Measurements from ENCODE around the gene ATN1. TPM values are rescaled to one million over a fixed set of nuclear protein-coding genes. Genes with fewer than 3 reads are reported as not detected.

Gene ATN1
- total and polyA plus RNA-seq, 4 donors: 3.6 to 12.6 (median 7.9) TPM

GRCh38 chr12:6947615-6948014 is 19.9 kb downstream of the ATN1 start (continued):
- TF ChIP-seq CTCF (IDR thresholded peaks at IDR 0.05; ENCODE audit: low read depth, low read length, missing input control): no peak

- H3K27me3 ChIP-seq (ENCODE audit: control insufficient read depth in 4 of 4, insufficient read depth in 4 of 4, low read length in 3 of 4): no peaks in the 10 kb centered on the region
- peak overlapping the region; percentile 48 to 49 for H3K27ac ChIP-seq (ENCODE audit: low read depth in 1 of 2, low read length in 2 of 2)
- TF ChIP-seq RXRA (IDR thresholded peaks at IDR 0.05): no peak
- TF ChIP-seq YY1 (IDR thresholded peaks at IDR 0.05): no peak
- no peak for TF ChIP-seq TAF1 (conservative IDR thresholded peaks at IDR 0.05)
- no peak for TF ChIP-seq HNF4A (conservative IDR thresholded peaks at IDR 0.05)
- no peak for TF ChIP-seq REST (IDR thresholded peaks at IDR 0.05)
- no peak for TF ChIP-seq RAD21 (IDR thresholded peaks at IDR 0.05)
- no peak for TF ChIP-seq NR2F2 (IDR thresholded peaks at IDR 0.05)
- no peak for TF ChIP-seq EGR1 (IDR thresholded peaks at IDR 0.05; ENCODE audit: low read depth in 2 of 2)
- TF ChIP-seq JUND (IDR thresholded peaks at IDR 0.05): no peak
- TF ChIP-seq CTCF (IDR thresholded peaks at IDR 0.05; ENCODE audit: low read depth, low read length, missing input control): no peak
- TF ChIP-seq FOXA2 (IDR thresholded peaks at IDR 0.05): no peak
- no peak for TF ChIP-seq ZBTB33 (IDR thresholded peaks at IDR 0.05)
- no peak for TF ChIP-seq SP1 (IDR thresholded peaks at IDR 0.05)
- TF ChIP-seq HNF4G (IDR thresholded peaks at IDR 0.05): no peak
- no peak for TF ChIP-seq FOXA1 (IDR thresholded peaks at IDR 0.05)
- no peak for TF ChIP-seq ATF3 (IDR thresholded peaks at IDR 0.05)
- no peak for TF ChIP-seq GABPA (IDR thresholded peaks at IDR 0.05 in 1 of 2, conservative IDR thresholded peaks at IDR 0.05 in 1 of 2)
- TF ChIP-seq MAX (IDR thresholded peaks at IDR 0.05): no peak
- no peaks in the 10 kb centered on the region for H3K9me3 ChIP-seq (ENCODE audit: control insufficient read depth in 4 of 4, low read length in 3 of 4)
- peaks cover 6 to 30% (median 24%) of the 10 kb centered on the region in 4 donors for H3K4me1 ChIP-seq (ENCODE audit: control insufficient read depth in 4 of 4, insufficient read depth in 4 of 4, low read length in 3 of 4)
- no peak overlapping the region for H3K9ac ChIP-seq (ENCODE audit: low read depth in 1 of 2, low read length in 2 of 2)
- H3K4me3 ChIP-seq (ENCODE audit: low read depth in 1 of 3, low read length in 3 of 3): no peak overlapping the region
- no peak for DNase-seq (ENCODE audit: low spot score)
- 83% methylated on average over 15 of the region's 15 CpGs for WGBS
- H3K36me3 ChIP-seq (ENCODE audit: control insufficient read depth in 4 of 4, insufficient read depth in 3 of 4, low read depth in 1 of 4, low read length in 3 of 4): no peaks in the 10 kb centered on the region
These were observed 21.3 kb downstream of the ATN1 start for GRCh38 chr12:6948873-6949594.
